NCI-H2171 (cell line): ENCODE measurements around the gene COX10.
"Not testable (repeated sequence)": the region's sequence is repeated elsewhere in the genome, so short reads cannot be mapped to it uniquely, and the experiment has no call there.

Experiments
- DNase-seq: peaks from one replicate; lab custom pipeline; 2025; lab: John Stamatoyannopoulos, UW

COX10 gene

GRCh38 chr17:14123619-14124278 is 54.4 kb downstream of the COX10 start:
- DNase-seq = no peak

GRCh38 chr17:14124854-14125253 is 55.5 kb downstream of the COX10 start:
- DNase-seq = no peak

GRCh38 chr17:14125518-14126137 is 56.3 kb downstream of the COX10 start:
- no peak for DNase-seq

- no peak for DNase-seq
Measured at GRCh38 chr17:14133104-14133503, 63.8 kb downstream of the COX10 start.

- DNase-seq = no peak
Measured at GRCh38 chr17:14134456-14134855, 65.2 kb downstream of the COX10 start.

- no peak for DNase-seq
Measured at GRCh38 chr17:14135906-14136590, 66.7 kb downstream of the COX10 start.

GRCh38 chr17:14138649-14139048 is 69.3 kb downstream of the COX10 start:
- no peak for DNase-seq

GRCh38 chr17:14143688-14144087 is 74.4 kb downstream of the COX10 start:
- DNase-seq = peak; percentile 34

- no peak for DNase-seq
Measured at GRCh38 chr17:14144508-14144907, 75.2 kb downstream of the COX10 start.

GRCh38 chr17:14149751-14150150 is 80.4 kb downstream of the COX10 start:
- no peak for DNase-seq

- DNase-seq = no peak
Measured at GRCh38 chr17:14150619-14151018, 81.3 kb downstream of the COX10 start.

- DNase-seq = no peak
Measured at GRCh38 chr17:14152721-14153120, 83.4 kb downstream of the COX10 start.

GRCh38 chr17:14153374-14153773 is 84.1 kb downstream of the COX10 start:
- no peak for DNase-seq

GRCh38 chr17:14156689-14157088 is 87.4 kb downstream of the COX10 start:
- no peak for DNase-seq

- no peak for DNase-seq
Measured at GRCh38 chr17:14157822-14158221, 88.5 kb downstream of the COX10 start.

- DNase-seq = no peak
Measured at GRCh38 chr17:14158707-14159106, 89.4 kb downstream of the COX10 start.

- no peak for DNase-seq
Measured at GRCh38 chr17:14161419-14161818, 92.1 kb downstream of the COX10 start.

- no peak for DNase-seq
Measured at GRCh38 chr17:14165616-14166015, 96.3 kb downstream of the COX10 start.

GRCh38 chr17:14167831-14168230 is 98.5 kb downstream of the COX10 start:
- DNase-seq = not testable (repeated sequence)

GRCh38 chr17:14168582-14168981 is 99.3 kb downstream of the COX10 start:
- no peak for DNase-seq

GRCh38 chr17:14169287-14169686 is 100.0 kb downstream of the COX10 start:
- no peak for DNase-seq

- DNase-seq = no peak
Measured at GRCh38 chr17:14169901-14170300, 100.6 kb downstream of the COX10 start.

GRCh38 chr17:14176989-14177388 is 107.7 kb downstream of the COX10 start:
- peak; percentile 16 for DNase-seq
